RWPE2 (cell line): ENCODE data around the gene OR8G5.

Experiments used
- ATAC-seq: fragments of 200-7000 bp; cut with Tn5 transposase; 3 replicates; pipeline ENCODE4 v1.9.1; 2021; ENCODE audit warnings: low read depth
- DNase-seq: peaks from one replicate; pipeline ENCODE4 v3.0.0-alpha.2; 2020; ENCODE audit warnings: low spot score
- H3K27ac ChIP-seq: fragments of 450-650 bp; 2 replicates; pipeline ENCODE4 v1.5.1; 2017; ENCODE audit warnings: mild to moderate bottlenecking; ENCODE audit not compliant: poor library complexity, severe bottlenecking
- H3K27me3 ChIP-seq: fragments of 250-450 bp; sonication (Bioruptor Pico); 2 replicates; pipeline ENCODE4 v1.5.1; 2021; ENCODE audit warnings: mild to moderate bottlenecking, moderate library complexity; ENCODE audit not compliant: insufficient read depth, poor library complexity, severe bottlenecking
- H3K36me3 ChIP-seq: fragments of 250-450 bp; sonication (Bioruptor Pico); 2 replicates; pipeline ENCODE4 v1.5.1; 2020; ENCODE audit warnings: low read depth, mild to moderate bottlenecking, moderate library complexity
- H3K4me1 ChIP-seq: fragments of 250-450 bp; sonication (Bioruptor Pico); 2 replicates; pipeline ENCODE4 v1.5.1; 2021; ENCODE audit warnings: mild to moderate bottlenecking, moderate library complexity; ENCODE audit not compliant: insufficient read depth, poor library complexity, severe bottlenecking
- H3K4me3 ChIP-seq: fragments of 250-450 bp; sonication (Bioruptor Pico); 2 replicates; pipeline ENCODE4 v1.5.1; 2021; ENCODE audit warnings: mild to moderate bottlenecking, moderate library complexity; ENCODE audit not compliant: severe bottlenecking
- H3K9me3 ChIP-seq: fragments of 250-450 bp; sonication (Bioruptor Pico); 2 replicates; pipeline ENCODE4 v1.5.1; 2021; ENCODE audit warnings: mild to moderate bottlenecking, moderate library complexity; ENCODE audit not compliant: severe bottlenecking
- CTCF ChIP-seq: fragments of 450-650 bp; IDR thresholded peaks from one replicate; pipeline ENCODE4 v1.5.1; 2017; ENCODE audit warnings: mild to moderate bottlenecking, moderate library complexity; ENCODE audit not compliant: poor library complexity, severe bottlenecking

The OR8G5 gene

GRCh38 chr11:124256076-124256475 lies at the start of gene OR8G5:
TSS of gene OR8G5 (plus strand) at chr11:124256376. CDS start at chr11:124264932, 8,556 bp downstream.
- no peak within 1 kb of the TSS for H3K4me3 ChIP-seq
- no peaks in the 10 kb centered on the region for H3K9me3 ChIP-seq
- ATAC-seq (no peak), DNase-seq (no peak)
- H3K27me3 ChIP-seq: peaks cover 15% of the 10 kb centered on the region
- no peaks in the 10 kb centered on the region for H3K4me1 ChIP-seq
- TF ChIP-seq CTCF: no peak
- no peaks in the 10 kb centered on the region for H3K36me3 ChIP-seq
- no peak within 1 kb of the TSS for H3K27ac ChIP-seq

- ATAC-seq: no peak
- no peaks in the 10 kb centered on the region for H3K4me1 ChIP-seq
- no peak for DNase-seq
- H3K27me3 ChIP-seq: no peaks in the 10 kb centered on the region
- H3K36me3 ChIP-seq: no peaks in the 10 kb centered on the region
- no peak for TF ChIP-seq CTCF
- no peak overlapping the region for H3K27ac ChIP-seq
- H3K9me3 ChIP-seq: no peaks in the 10 kb centered on the region
- H3K4me3 ChIP-seq: no peak overlapping the region
These were observed 48.9 kb upstream of the OR8G5 start for GRCh38 chr11:124207102-124207792.

- DNase-seq (no peak), ATAC-seq (no peak)
- Histone ChIP-seq H3K27me3 (peaks cover 3% of the 10 kb centered on the region), H3K4me3 (no peak overlapping the region), H3K36me3 (no peaks in the 10 kb centered on the region), H3K27ac (no peak overlapping the region), H3K4me1 (no peaks in the 10 kb centered on the region), H3K9me3 (no peaks in the 10 kb centered on the region)
- TF ChIP-seq CTCF: no peak
These were observed 46.3 kb upstream of the OR8G5 start for GRCh38 chr11:124209824-124210357.

GRCh38 chr11:124210421-124210820 lies 45.8 kb upstream of the OR8G5 start:
- Histone ChIP-seq H3K27me3 (peaks cover 3% of the 10 kb centered on the region), H3K4me1 (no peaks in the 10 kb centered on the region), H3K4me3 (no peak overlapping the region), H3K36me3 (no peaks in the 10 kb centered on the region), H3K27ac (no peak overlapping the region), H3K9me3 (no peaks in the 10 kb centered on the region)
- DNase-seq (no peak), ATAC-seq (no peak)
- no peak for TF ChIP-seq CTCF

- ATAC-seq: no peak
- peaks cover 3% of the 10 kb centered on the region for H3K27me3 ChIP-seq
- no peaks in the 10 kb centered on the region for H3K9me3 ChIP-seq
- TF ChIP-seq CTCF: no peak
- H3K4me3 ChIP-seq: no peak overlapping the region
- H3K36me3 ChIP-seq: no peaks in the 10 kb centered on the region
- no peak overlapping the region for H3K27ac ChIP-seq
- H3K4me1 ChIP-seq: no peaks in the 10 kb centered on the region
- DNase-seq: no peak
These were observed 44.9 kb upstream of the OR8G5 start for GRCh38 chr11:124211321-124211720.
